ENCODE data around the gene TMEM125.

The TMEM125 gene

GRCh38 chr1:43294761-43295160 lies 25.0 kb downstream of the TMEM125 start:
- no peak for DNase-seq

GRCh38 chr1:43296207-43296606 lies 26.4 kb downstream of the TMEM125 start:
- DNase-seq, result no peak

GRCh38 chr1:43298055-43298454 lies 28.3 kb downstream of the TMEM125 start:
- DNase-seq, result no peak

- no peak for DNase-seq
Observed at GRCh38 chr1:43299101-43299500, 29.3 kb downstream of the TMEM125 start.

- no peak for DNase-seq
Observed at GRCh38 chr1:43300378-43301094, 30.8 kb downstream of the TMEM125 start, which contains the start of gene TIE1. Gene TIE1 (plus strand): TSS chr1:43300982. CDS start chr1:43301072, 90 bp downstream.

GRCh38 chr1:43302201-43302600 lies 32.4 kb downstream of the TMEM125 start:
- DNase-seq, result no peak

- no peak for DNase-seq
Observed at GRCh38 chr1:43302721-43303470, 33.1 kb downstream of the TMEM125 start.

- no peak for DNase-seq
Observed at GRCh38 chr1:43303471-43304313, 33.9 kb downstream of the TMEM125 start.

GRCh38 chr1:43304314-43304681 lies 34.5 kb downstream of the TMEM125 start:
- DNase-seq, result no peak

- DNase-seq, result no peak
Observed at GRCh38 chr1:43304771-43305300, 35.1 kb downstream of the TMEM125 start.

- DNase-seq, result no peak
Observed at GRCh38 chr1:43305461-43305860, 35.7 kb downstream of the TMEM125 start.

- DNase-seq, result no peak
Observed at GRCh38 chr1:43305926-43306687, 36.3 kb downstream of the TMEM125 start.

- DNase-seq, result no peak
Observed at GRCh38 chr1:43306688-43307457, 37.1 kb downstream of the TMEM125 start.

- no peak for DNase-seq
Observed at GRCh38 chr1:43307458-43308158, 37.8 kb downstream of the TMEM125 start.

- no peak for DNase-seq
Observed at GRCh38 chr1:43308635-43309404, 39.0 kb downstream of the TMEM125 start.

GRCh38 chr1:43309405-43310025 lies 39.7 kb downstream of the TMEM125 start:
- no peak for DNase-seq

GRCh38 chr1:43311521-43311920 lies 41.7 kb downstream of the TMEM125 start:
- no peak for DNase-seq

- DNase-seq, result no peak
Observed at GRCh38 chr1:43312212-43312623, 42.4 kb downstream of the TMEM125 start.

- no peak for DNase-seq
Observed at GRCh38 chr1:43312663-43313515, 43.1 kb downstream of the TMEM125 start.
